ENCODE results near the gene PCLO.

DNA sequence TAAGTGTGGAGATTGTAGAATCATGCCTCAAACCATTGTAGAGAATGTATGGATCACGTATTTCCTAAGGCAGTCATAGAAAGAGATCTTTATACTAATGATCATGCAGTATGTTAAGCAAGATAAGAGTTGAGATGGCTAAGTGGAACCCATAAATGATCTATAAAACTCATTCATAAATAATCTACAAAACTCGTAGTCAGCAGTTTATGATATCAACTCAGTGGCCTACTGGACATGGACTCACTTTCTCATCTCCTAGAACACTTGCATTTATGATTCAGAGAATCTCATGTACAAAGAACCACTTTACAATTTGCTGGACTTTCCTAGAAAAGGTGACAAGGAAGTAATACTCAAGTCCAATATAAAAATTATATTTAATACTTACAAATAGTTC is 339.6 kb downstream of the PCLO start:
- TF ChIP-seq, protein P1, sequence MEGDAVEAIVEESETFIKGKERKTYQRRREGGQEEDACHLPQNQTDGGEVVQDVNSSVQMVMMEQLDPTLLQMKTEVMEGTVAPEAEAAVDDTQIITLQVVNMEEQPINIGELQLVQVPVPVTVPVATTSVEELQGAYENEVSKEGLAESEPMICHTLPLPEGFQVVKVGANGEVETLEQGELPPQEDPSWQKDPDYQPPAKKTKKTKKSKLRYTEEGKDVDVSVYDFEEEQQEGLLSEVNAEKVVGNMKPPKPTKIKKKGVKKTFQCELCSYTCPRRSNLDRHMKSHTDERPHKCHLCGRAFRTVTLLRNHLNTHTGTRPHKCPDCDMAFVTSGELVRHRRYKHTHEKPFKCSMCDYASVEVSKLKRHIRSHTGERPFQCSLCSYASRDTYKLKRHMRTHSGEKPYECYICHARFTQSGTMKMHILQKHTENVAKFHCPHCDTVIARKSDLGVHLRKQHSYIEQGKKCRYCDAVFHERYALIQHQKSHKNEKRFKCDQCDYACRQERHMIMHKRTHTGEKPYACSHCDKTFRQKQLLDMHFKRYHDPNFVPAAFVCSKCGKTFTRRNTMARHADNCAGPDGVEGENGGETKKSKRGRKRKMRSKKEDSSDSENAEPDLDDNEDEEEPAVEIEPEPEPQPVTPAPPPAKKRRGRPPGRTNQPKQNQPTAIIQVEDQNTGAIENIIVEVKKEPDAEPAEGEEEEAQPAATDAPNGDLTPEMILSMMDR (conservative IDR thresholded peaks at IDR 0.05; ENCODE audit: low read depth, low read length): no peak
- TF ChIP-seq EZH2 (IDR thresholded peaks at IDR 0.05; ENCODE audit: low read length, unreplicated experiment) (no peak), EZH2phosphoT487 (IDR thresholded peaks at IDR 0.05; ENCODE audit: borderline replicate concordance, low read length) (no peak)
